ENCODE measurements around the gene ARHGAP10. TPM values are rescaled to one million over a fixed set of nuclear protein-coding genes. Genes with fewer than 3 reads are reported as not detected.

ARHGAP10 gene
- total and polyA plus RNA-seq, 10 of the 15 experiments (the other 5 are each of a cell fraction or from before 2014, with no cell fraction given): 1.3 to 25.8 (median 17.2) TPM

DNA sequence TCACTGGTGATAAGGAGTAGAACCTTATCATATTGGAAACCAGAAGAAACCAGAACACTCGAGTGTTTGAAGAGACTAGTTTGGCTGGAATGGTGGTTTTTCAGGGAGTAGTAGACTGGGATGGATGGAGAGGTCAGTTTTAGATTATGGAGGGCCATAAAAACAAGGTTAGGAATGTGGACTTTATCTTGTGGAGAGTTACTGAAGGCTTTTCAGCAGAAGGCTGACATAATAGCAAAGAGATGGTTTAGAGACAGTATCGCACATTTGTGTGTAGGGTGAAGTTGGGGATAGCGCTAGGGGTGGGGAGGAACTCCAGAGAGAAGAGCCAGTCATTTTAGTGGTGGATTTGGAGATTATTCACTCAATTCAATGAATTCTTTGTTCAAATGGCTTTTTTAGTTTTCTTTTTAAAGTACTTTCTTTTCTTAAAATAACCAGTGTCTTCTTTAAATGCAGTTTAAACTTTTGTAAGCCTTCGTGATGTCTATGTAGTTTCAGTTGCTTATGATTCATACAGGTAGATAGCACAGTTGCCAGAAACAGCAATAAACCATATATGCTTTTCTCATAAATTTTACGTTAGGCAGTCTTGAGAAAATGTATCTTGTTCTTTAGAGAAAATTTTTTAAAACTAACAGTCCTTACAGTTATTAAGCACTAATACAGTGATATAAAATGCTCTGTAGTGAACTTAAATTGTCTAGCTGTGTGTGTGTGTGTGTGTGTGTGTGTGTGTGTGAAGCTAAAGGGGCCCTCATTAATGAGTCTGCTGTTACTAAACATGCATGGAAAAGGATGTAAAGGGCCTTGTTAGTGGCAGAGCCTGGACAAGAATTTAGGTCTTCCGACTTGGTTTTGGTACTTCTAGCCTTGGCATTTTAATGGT, 3.8 kb downstream of the ARHGAP10 start (continued):
- TF ChIP-seq ETV6 (conservative IDR thresholded peaks at IDR 0.05 in 1 of 2, IDR thresholded peaks at IDR 0.05 in 1 of 2; ENCODE audit: borderline replicate concordance in 1 of 2, low read depth in 1 of 2) (no peak), NBN (IDR thresholded peaks at IDR 0.05) (no peak), RCOR1 (conservative IDR thresholded peaks at IDR 0.05; ENCODE audit: low read depth, low read length) (no peak), FOS (IDR thresholded peaks at IDR 0.05; ENCODE audit: borderline replicate concordance, extremely low read depth, insufficient read length) (no peak), BCLAF1 (IDR thresholded peaks at IDR 0.05) (no peak), CEBPZ (IDR thresholded peaks at IDR 0.05; ENCODE audit: low read depth, low read length) (no peak), RUNX3 (IDR thresholded peaks at IDR 0.05; ENCODE audit: low read length) (peak; percentile 45), NR2F1 (conservative IDR thresholded peaks at IDR 0.05) (no peak), BRCA1 (IDR thresholded peaks at IDR 0.05; ENCODE audit: low read depth, low read length) (no peak), CHD2 (IDR thresholded peaks at IDR 0.05; ENCODE audit: borderline replicate concordance, low read depth, low read length) (no peak), NR2C1 (IDR thresholded peaks at IDR 0.05) (no peak), POU2F2 (IDR thresholded peaks at IDR 0.05; ENCODE audit: borderline replicate concordance, low read depth, low read length) (no peak), HDGF (IDR thresholded peaks at IDR 0.05) (peak; percentile 25; the same call in 1 of the 2 replicates), ESRRA (IDR thresholded peaks at IDR 0.05; ENCODE audit: low read length) (no peak), RAD21 (IDR thresholded peaks at IDR 0.05; ENCODE audit: insufficient read depth, low read depth, low read length) (no peak), IRF5 (IDR thresholded peaks at IDR 0.05; ENCODE audit: borderline replicate concordance) (no peak), PAX8 (IDR thresholded peaks at IDR 0.05) (no peak), HDAC6 (IDR thresholded peaks at IDR 0.05; ENCODE audit: unreplicated experiment) (no peak), SIN3A (IDR thresholded peaks at IDR 0.05; ENCODE audit: low read depth, low read length) (no peak), YBX1 (IDR thresholded peaks at IDR 0.05) (no peak)
- TF ChIP-seq, protein P1, sequence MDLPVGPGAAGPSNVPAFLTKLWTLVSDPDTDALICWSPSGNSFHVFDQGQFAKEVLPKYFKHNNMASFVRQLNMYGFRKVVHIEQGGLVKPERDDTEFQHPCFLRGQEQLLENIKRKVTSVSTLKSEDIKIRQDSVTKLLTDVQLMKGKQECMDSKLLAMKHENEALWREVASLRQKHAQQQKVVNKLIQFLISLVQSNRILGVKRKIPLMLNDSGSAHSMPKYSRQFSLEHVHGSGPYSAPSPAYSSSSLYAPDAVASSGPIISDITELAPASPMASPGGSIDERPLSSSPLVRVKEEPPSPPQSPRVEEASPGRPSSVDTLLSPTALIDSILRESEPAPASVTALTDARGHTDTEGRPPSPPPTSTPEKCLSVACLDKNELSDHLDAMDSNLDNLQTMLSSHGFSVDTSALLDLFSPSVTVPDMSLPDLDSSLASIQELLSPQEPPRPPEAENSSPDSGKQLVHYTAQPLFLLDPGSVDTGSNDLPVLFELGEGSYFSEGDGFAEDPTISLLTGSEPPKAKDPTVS (IDR thresholded peaks at IDR 0.05; ENCODE audit: low read depth, low read length): no peak

Measured in GM12878 (cell line).